HepG2 (cell line): ENCODE data around the gene DDRGK1. TPM values are rescaled to one million over a fixed set of nuclear protein-coding genes. Genes with fewer than 3 reads are reported as not detected.

Source experiments
- ATM ChIP-seq: fragments of 450-650 bp; IDR thresholded peaks from 2 replicates; pipeline ENCODE4 v1.7.1; 2017; ENCODE audit warnings: mild to moderate bottlenecking, borderline replicate concordance
- CREB1 ChIP-seq, 2 experiments: fragments of 450-650 bp in 1 of 2; IDR thresholded peaks; 2 replicates each; pipeline ENCODE4 v1.6.1; 2016 to 2017; ENCODE audit warnings: control low read depth in 1 of 2, mild to moderate bottlenecking in 1 of 2, missing compliant biosample characterization in 1 of 2, missing genetic modification characterization in 1 of 2
- GPBP1L1 ChIP-seq: sonication (generic); formaldehyde crosslinking; IDR thresholded peaks from 2 replicates; pipeline ENCODE4 v1.5.0; 2020; ENCODE audit warnings: mild to moderate bottlenecking, missing genetic modification reagents
- IRF1 ChIP-seq: sonication (generic); formaldehyde crosslinking; IDR thresholded peaks from 2 replicates; pipeline ENCODE4 v1.4.0; 2020; ENCODE audit warnings: low read depth, mild to moderate bottlenecking, missing genetic modification reagents
- IRF9 ChIP-seq: sonication (generic); formaldehyde crosslinking; IDR thresholded peaks from 2 replicates; pipeline ENCODE4 v1.8.0; 2022; ENCODE audit warnings: missing genetic modification reagents, mild to moderate bottlenecking, borderline replicate concordance
- MTA3 ChIP-seq: sonication (generic); formaldehyde crosslinking; IDR thresholded peaks from 2 replicates; pipeline ENCODE4 v1.4.0; 2020; ENCODE audit warnings: missing genetic modification reagents
- RBFOX2 ChIP-seq: fragments of 200-400 bp; formaldehyde crosslinking; IDR thresholded peaks from 2 replicates; pipeline ENCODE4 v1.6.1; 2017; ENCODE audit warnings: low read depth, mild to moderate bottlenecking, low read length
- SMC3 ChIP-seq: IDR thresholded peaks from 2 replicates; pipeline ENCODE4 v1.6.1; 2011; ENCODE audit warnings: low read length, improper control_type of control experiment
- SNAI1 ChIP-seq: sonication (generic); formaldehyde crosslinking; IDR thresholded peaks from 2 replicates; pipeline ENCODE4 v1.5.0; 2020; ENCODE audit warnings: mild to moderate bottlenecking, missing genetic modification reagents, borderline replicate concordance
- SP5 ChIP-seq: IDR thresholded peaks from 2 replicates; pipeline ENCODE4 v1.6.1; 2016; ENCODE audit warnings: low read depth, borderline replicate concordance
- THAP9 ChIP-seq: sonication (generic); formaldehyde crosslinking; IDR thresholded peaks from 2 replicates; pipeline ENCODE4; 2020; ENCODE audit warnings: missing genetic modification reagents, mild to moderate bottlenecking, borderline replicate concordance
- ZBTB7B ChIP-seq: sonication (generic); formaldehyde crosslinking; IDR thresholded peaks from 2 replicates; pipeline ENCODE4 v1.4.0; 2020; ENCODE audit warnings: missing genetic modification reagents
- ZFP82 ChIP-seq: sonication (generic); formaldehyde crosslinking; IDR thresholded peaks from 2 replicates; pipeline ENCODE4 v1.5.1; 2020; ENCODE audit warnings: mild to moderate bottlenecking, missing genetic modification reagents, borderline replicate concordance
- ZNF18 ChIP-seq: sonication (generic); formaldehyde crosslinking; IDR thresholded peaks from 2 replicates; pipeline ENCODE4 v1.8.0; 2022; ENCODE audit warnings: mild to moderate bottlenecking, missing genetic modification reagents; ENCODE audit not compliant: insufficient replicate concordance
- ZNF317 ChIP-seq: sonication (generic); formaldehyde crosslinking; IDR thresholded peaks from 2 replicates; pipeline ENCODE4 v1.5.0; 2020; ENCODE audit warnings: mild to moderate bottlenecking, missing genetic modification reagents
- ZNF343 ChIP-seq: sonication (generic); formaldehyde crosslinking; IDR thresholded peaks from 2 replicates; pipeline ENCODE4 v1.4.0; 2020; ENCODE audit warnings: mild to moderate bottlenecking, missing genetic modification reagents
- ZNF362 ChIP-seq: sonication (generic); formaldehyde crosslinking; IDR thresholded peaks from 2 replicates; pipeline ENCODE4 v1.4.0; 2020; ENCODE audit warnings: missing genetic modification reagents, mild to moderate bottlenecking, borderline replicate concordance
- ZNF598 ChIP-seq: sonication (generic); formaldehyde crosslinking; IDR thresholded peaks from 2 replicates; pipeline ENCODE4 v1.5.1; 2020; ENCODE audit warnings: mild to moderate bottlenecking, missing genetic modification reagents, borderline replicate concordance
- ZSCAN29 ChIP-seq: sonication (generic); formaldehyde crosslinking; conservative IDR thresholded peaks from 2 replicates; pipeline ENCODE4 v1.4.0; 2020; ENCODE audit warnings: mild to moderate bottlenecking, missing genetic modification reagents
- polyA plus RNA-seq, 8 experiments: library from polyadenylated mRNA; depleted of rRNA in 3 of 8; stranded (reverse) in 7 of 8; unstranded in 1 of 8; fragments of >200 nt; fragmentation: Illumina TruSeq in 4 of 8; extraction: Trizol in 4 of 8; gene quantifications; 2 replicates each; pipeline versions ENCODE4 v1.2.1 to v1.2.3, GENCODE V29; 2011 to 2016; ENCODE audit warnings: low read depth in 4 of 8, missing spikeins in 1 of 8, mixed read lengths in 1 of 8; ENCODE audit not compliant: insufficient read depth in 1 of 8
- total RNA-seq, 5 experiments: library from RNA; depleted of rRNA; stranded (reverse); fragments of >200 nt; fragmentation: Illumina TruSeq; extraction: Trizol; gene quantifications; 2 replicates each; pipeline ENCODE4 v1.2.3, GENCODE V29; 2016; ENCODE audit warnings: low read depth in 1 of 5

Gene DDRGK1
- total and polyA plus RNA-seq, 2 of the 13 experiments (the other 11 are each of a cell fraction or from before 2014, with no cell fraction given), result 96.7 to 149 TPM

- TF ChIP-seq ZNF18 (CRISPR knock-in tag) (peak; percentile 47), IRF1 (CRISPR knock-in tag) (no peak), SMC3 (peak; percentile 83; the same call in 1 of the 2 replicates), ZNF317 (CRISPR knock-in tag) (peak; percentile 56; the same call in 1 of the 2 replicates), IRF9 (CRISPR knock-in tag) (peak; percentile 91; the same call in 1 of the 2 replicates), CREB1 (IDR thresholded peaks at IDR 0.05) (no peak), CREB1 (CRISPR knock-in tag; IDR thresholded peaks at IDR 0.05) (no peak), SNAI1 (no peak), ZFP82 (CRISPR knock-in tag) (peak; percentile 56; the same call in 1 of the 2 replicates), ATM (no peak), ZNF362 (CRISPR knock-in tag) (peak; percentile 37; the same call in 1 of the 2 replicates), ZSCAN29 (peak; percentile 52; the same call in 1 of the 2 replicates), RBFOX2 (peak; percentile 95), ZNF343 (CRISPR knock-in tag) (0 out of 2 replicates have a peak, but pooled peaks have one; percentile 39), SP5 (CRISPR knock-in tag) (peak; percentile 70), ZBTB7B (CRISPR knock-in tag) (peak; percentile 91), ZNF598 (CRISPR knock-in tag) (peak; percentile 69; the same call in 1 of the 2 replicates), GPBP1L1 (CRISPR knock-in tag) (no peak), MTA3 (no peak), THAP9 (CRISPR knock-in tag) (peak; percentile 84)
Measured at GRCh38 chr20:3218307-3218988, 14.0 kb upstream of the DDRGK1 start (continued).
